B cell (primary cell): Measurements from ENCODE around the gene BLCAP. TPM values are rescaled to one million over a fixed set of nuclear protein-coding genes. Genes with fewer than 3 reads are reported as not detected.

Source experiments
- ATAC-seq: fragments of 200-7000 bp; cut with Tn5 transposase; one replicate; pipeline ENCODE4 v1.10.0; 2021; ENCODE audit warnings: low read depth, mild to moderate bottlenecking, moderate number of reproducible peaks, moderate library complexity
- CTCF ChIA-PET: fragments of 350-600 bp; sonication (Branson Sonifier 250); formaldehyde crosslinking; loops from one replicate; lab custom pipeline; 2021; ENCODE audit warnings: antibody characterized with exemption, inconsistent platforms; lab: Charles Lee
- POLR2A ChIA-PET: fragments of 350-600 bp; sonication (Branson Sonifier 250); formaldehyde crosslinking; loops from one replicate; lab custom pipeline; 2021; ENCODE audit warnings: antibody characterized with exemption; lab: Charles Lee
- DNase-seq: peaks from one replicate; pipeline ENCODE4 v3.0.0; 2013
- H2AFZ ChIP-seq: 2 replicates; pipeline ENCODE4 v1.6.1; 2012; ENCODE audit warnings: mild to moderate bottlenecking, low read depth, low read length; ENCODE audit not compliant: insufficient read depth, poor library complexity, severe bottlenecking
- H3K27ac ChIP-seq, 2 donors: 1 replicate in 1 of 2; 2 replicates in 1 of 2; pipeline ENCODE4 v1.5.1; 2012 to 2013; ENCODE audit warnings: low read length in 2 of 2, mild to moderate bottlenecking in 2 of 2, moderate library complexity in 1 of 2
- H3K27me3 ChIP-seq, 4 experiments: fragments of 200-600 bp in 1 of 4; sonication (generic) in 1 of 4; replicated peaks in 1 of 4; 1 replicate in 2 of 4; 2 replicates in 2 of 4; pipeline versions ENCODE4 v1.6.1 to v1.7.0; 2013 to 2016; ENCODE audit warnings: low read length in 3 of 4, mild to moderate bottlenecking in 2 of 4, mixed read lengths in 1 of 4, moderate library complexity in 1 of 4; ENCODE audit not compliant: insufficient read depth in 4 of 4, control insufficient read depth in 3 of 4; ENCODE audit errors: control extremely low read depth in 1 of 4
- H3K36me3 ChIP-seq, 2 experiments: replicated peaks in 1 of 2; 1 replicate in 1 of 2; 2 replicates in 1 of 2; pipeline versions ENCODE4 v1.6.1 to v1.7.1; 2013; ENCODE audit warnings: low read length in 1 of 2; ENCODE audit not compliant: insufficient read depth in 2 of 2, control insufficient read depth in 1 of 2; ENCODE audit errors: control extremely low read depth in 1 of 2, extremely low read depth in 1 of 2
- H3K4me1 ChIP-seq, 2 donors: fragments of 200-600 bp in 1 of 2; sonication (generic) in 1 of 2; 1 replicate in 1 of 2; 2 replicates in 1 of 2; pipeline versions ENCODE4 v1.5.1 to v1.6.1; 2013 to 2017; ENCODE audit warnings: low read length in 2 of 2; ENCODE audit not compliant: control insufficient read depth in 2 of 2, insufficient read depth in 2 of 2
- H3K4me2 ChIP-seq: replicated peaks from 2 replicates; pipeline ENCODE3; 2012; ENCODE audit warnings: mild to moderate bottlenecking, low read depth, low read length; ENCODE audit not compliant: poor library complexity, severe bottlenecking
- H3K4me3 ChIP-seq, 5 experiments: fragments of 200-600 bp in 1 of 5; sonication (generic) in 1 of 5; 1 replicate in 3 of 5; 2 replicates in 2 of 5; pipeline versions ENCODE4 v1.5.1 to v1.7.0; 2011 to 2016; ENCODE audit warnings: low read length in 4 of 5, mild to moderate bottlenecking in 4 of 5, low read depth in 2 of 5, control low read depth in 1 of 5, moderate library complexity in 1 of 5; ENCODE audit not compliant: insufficient read depth in 1 of 5; ENCODE audit errors: control extremely low read depth in 1 of 5, extremely low read depth in 1 of 5
- H3K79me2 ChIP-seq: fragments of 200-600 bp; sonication (generic); one replicate; pipeline ENCODE4 v1.6.0; 2016; ENCODE audit warnings: low read length; ENCODE audit not compliant: control insufficient read depth, insufficient read depth
- H3K9ac ChIP-seq: fragments of 200-600 bp; sonication (generic); 2 replicates; pipeline ENCODE4 v1.6.1; 2017; ENCODE audit warnings: mild to moderate bottlenecking, low read length, moderate library complexity
- H3K9me3 ChIP-seq, 3 donors: one replicate each; pipeline versions ENCODE4 v1.6.1 to v1.7.1; 2013; ENCODE audit warnings: low read length in 2 of 3; ENCODE audit not compliant: control insufficient read depth in 2 of 3, insufficient read depth in 1 of 3; ENCODE audit errors: control extremely low read depth in 1 of 3
- H4K20me1 ChIP-seq: 2 replicates; pipeline ENCODE4 v1.6.0; 2012; ENCODE audit warnings: mild to moderate bottlenecking, low read length; ENCODE audit not compliant: insufficient read depth, control insufficient read depth, poor library complexity, severe bottlenecking
- H3K27ac Mint-ChIP-seq: one replicate; pipeline ENCODE4 v1.8.0; 2021; ENCODE audit warnings: mixed read lengths
- H3K27me3 Mint-ChIP-seq: one replicate; pipeline ENCODE4 v1.8.0; 2021; ENCODE audit warnings: mixed read lengths
- H3K4me1 Mint-ChIP-seq: one replicate; pipeline ENCODE4 v1.8.0; 2021; ENCODE audit warnings: mixed read lengths
- H3K4me3 Mint-ChIP-seq: one replicate; pipeline ENCODE4 v1.8.0; 2021; ENCODE audit warnings: mixed read lengths
- H3K9me3 Mint-ChIP-seq: one replicate; pipeline ENCODE4 v1.8.0; 2022; ENCODE audit warnings: mixed read lengths; ENCODE audit not compliant: insufficient read depth
- EZH2 ChIP-seq: IDR thresholded peaks from 2 replicates; pipeline ENCODE4 v1.6.1; 2012; ENCODE audit warnings: borderline replicate concordance, low read depth, mild to moderate bottlenecking, moderate library complexity, low read length; ENCODE audit not compliant: insufficient read depth, poor library complexity, severe bottlenecking
- WGBS: methylation state at CpG from one replicate; pipeline ENCODE4 v1.1.5; 2013; ENCODE audit warnings: missing lambda C conversion rate; ENCODE audit not compliant: insufficient coverage; 5-methylcytosine and 5-hydroxymethylcytosine counted together
- intact Hi-C: fragments of 100-400 bp; cut with micrococcal nuclease; formaldehyde crosslinking; loops from one replicate; pipeline ENCODE4 v1.10.0; 2022
- polyA plus RNA-seq: library from polyadenylated mRNA; depleted of rRNA; stranded (reverse); fragments of >200 nt; gene quantifications from 2 replicates; pipeline ENCODE4 v1.2.3, GENCODE V29; 2012
- total RNA-seq, 2 donors: library from RNA; stranded (reverse); fragments of 120-200 nt in 1 of 2; gene quantifications; 1 replicate in 1 of 2; 2 replicates in 1 of 2; pipeline versions ENCODE4 v1.2.3 to v1.2.4, GENCODE V29; 2013 to 2022
- TF ChIP-seq, protein P1 (sequence below): fragments of 200-600 bp; IDR thresholded peaks from one replicate; pipeline ENCODE4 v1.8.0; 2022; ENCODE audit warnings: antibody characterized with exemption, mild to moderate bottlenecking

Gene BLCAP
- total and polyA plus RNA-seq, 2 donors (not counting 1 experiment from before 2014, with no cell fraction given), result 56.2 to 188 TPM

DNA sequence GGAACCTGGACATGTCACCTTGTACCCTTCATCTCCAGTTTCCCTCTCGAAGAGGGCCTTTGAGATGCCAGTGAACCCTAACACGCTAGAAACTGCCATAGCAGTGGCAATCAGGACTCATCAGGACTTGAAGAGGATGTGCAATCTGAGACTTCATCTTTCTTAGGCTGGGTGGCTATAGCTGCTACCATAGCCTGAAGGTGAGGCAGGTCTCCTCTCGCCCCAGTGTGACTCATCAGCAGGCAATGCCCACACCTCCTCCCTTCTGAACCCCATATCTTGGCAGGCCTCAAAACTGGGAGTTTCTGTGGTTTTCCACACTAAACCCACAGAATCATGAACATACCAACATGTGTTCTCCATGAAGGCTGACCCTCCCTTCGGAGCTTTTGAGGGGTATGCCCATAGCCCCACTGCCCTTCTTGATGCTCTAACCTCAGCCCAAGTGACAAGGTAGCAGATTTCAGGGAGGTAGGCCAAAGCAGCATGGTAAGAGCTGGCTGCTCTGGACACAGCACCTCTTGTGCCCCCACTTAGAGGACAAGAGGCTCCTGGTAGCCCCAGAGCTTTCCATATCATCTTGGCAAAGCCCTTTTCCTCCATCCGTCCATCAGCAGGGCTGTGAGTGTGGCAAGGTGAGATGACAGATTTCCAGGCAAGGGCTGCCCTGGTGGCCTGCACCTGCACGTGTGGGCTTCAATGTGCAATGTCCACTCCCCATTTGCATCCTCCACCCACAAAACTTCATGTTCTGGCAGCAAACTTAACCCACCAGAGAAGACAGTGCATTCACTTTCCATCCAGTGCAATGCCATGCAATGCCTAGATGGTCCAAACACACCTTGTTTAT is 2.6 kb downstream of the BLCAP start:
- ATAC-seq, result no peak
- H3K27ac Mint-ChIP-seq, result peak overlapping the region; percentile 100

More for the DNA sequence above, 2.6 kb downstream of the BLCAP start:
- Histone ChIP-seq H3K4me2 (peak overlapping the region; percentile 96), H3K9ac (peak overlapping the region; percentile 97), H3K27me3 (no peaks in the 10 kb centered on the region), H2AFZ (no peak overlapping the region), H3K4me1 (peaks cover 43 to 52% of the 10 kb centered on the region in 2 donors), H3K79me2 (peaks cover 89% of the 10 kb centered on the region), H3K36me3 (peaks cover 0 to 8% of the 10 kb centered on the region in 2 experiments), H3K9me3 (peaks cover 0 to 9% (median 0%) of the 10 kb centered on the region in 3 donors), H3K4me3 (peak overlapping the region in 1 of 5 experiments; percentile 96), H4K20me1 (peaks cover 72% of the 10 kb centered on the region), H3K27ac (no peak overlapping the region)
- WGBS, result 71% methylated on average over 4 of the region's 6 CpGs
- intact Hi-C loops, result loop anchor here (5.0 to 10.0 kb wide), 2 partner anchors 170 to 518 kb away; partner anchors contain the start of gene CTNNBL1
- Mint-ChIP-seq H3K9me3 (no peaks in the 10 kb centered on the region), H3K27me3 (no peaks in the 10 kb centered on the region), H3K4me3 (peak overlapping the region; percentile 89), H3K4me1 (peaks cover 63% of the 10 kb centered on the region)
- TF ChIP-seq, protein P1, sequence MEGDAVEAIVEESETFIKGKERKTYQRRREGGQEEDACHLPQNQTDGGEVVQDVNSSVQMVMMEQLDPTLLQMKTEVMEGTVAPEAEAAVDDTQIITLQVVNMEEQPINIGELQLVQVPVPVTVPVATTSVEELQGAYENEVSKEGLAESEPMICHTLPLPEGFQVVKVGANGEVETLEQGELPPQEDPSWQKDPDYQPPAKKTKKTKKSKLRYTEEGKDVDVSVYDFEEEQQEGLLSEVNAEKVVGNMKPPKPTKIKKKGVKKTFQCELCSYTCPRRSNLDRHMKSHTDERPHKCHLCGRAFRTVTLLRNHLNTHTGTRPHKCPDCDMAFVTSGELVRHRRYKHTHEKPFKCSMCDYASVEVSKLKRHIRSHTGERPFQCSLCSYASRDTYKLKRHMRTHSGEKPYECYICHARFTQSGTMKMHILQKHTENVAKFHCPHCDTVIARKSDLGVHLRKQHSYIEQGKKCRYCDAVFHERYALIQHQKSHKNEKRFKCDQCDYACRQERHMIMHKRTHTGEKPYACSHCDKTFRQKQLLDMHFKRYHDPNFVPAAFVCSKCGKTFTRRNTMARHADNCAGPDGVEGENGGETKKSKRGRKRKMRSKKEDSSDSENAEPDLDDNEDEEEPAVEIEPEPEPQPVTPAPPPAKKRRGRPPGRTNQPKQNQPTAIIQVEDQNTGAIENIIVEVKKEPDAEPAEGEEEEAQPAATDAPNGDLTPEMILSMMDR, result no peak
- no peak for TF ChIP-seq EZH2
- no peak for DNase-seq
- ChIA-PET POLR2A (no interaction called here), CTCF (interaction anchor here (0.7 to 1.5 kb wide), 2 partner anchors 10 to 255 kb away, joined by 3 to 5 read pairs; no protein-coding TSS in a partner anchor)
